RWPE2 (cell line): ENCODE data around the gene SLC1A7.

Experiments used
- ATAC-seq: fragments of 200-7000 bp; cut with Tn5 transposase; 3 replicates; pipeline ENCODE4 v1.9.1; 2021; ENCODE audit warnings: low read depth
- DNase-seq: peaks from one replicate; pipeline ENCODE4 v3.0.0-alpha.2; 2020; ENCODE audit warnings: low spot score
- H3K27ac ChIP-seq: fragments of 450-650 bp; 2 replicates; pipeline ENCODE4 v1.5.1; 2017; ENCODE audit warnings: mild to moderate bottlenecking; ENCODE audit not compliant: poor library complexity, severe bottlenecking
- H3K27me3 ChIP-seq: fragments of 250-450 bp; sonication (Bioruptor Pico); 2 replicates; pipeline ENCODE4 v1.5.1; 2021; ENCODE audit warnings: mild to moderate bottlenecking, moderate library complexity; ENCODE audit not compliant: insufficient read depth, poor library complexity, severe bottlenecking
- H3K36me3 ChIP-seq: fragments of 250-450 bp; sonication (Bioruptor Pico); 2 replicates; pipeline ENCODE4 v1.5.1; 2020; ENCODE audit warnings: low read depth, mild to moderate bottlenecking, moderate library complexity
- H3K4me1 ChIP-seq: fragments of 250-450 bp; sonication (Bioruptor Pico); 2 replicates; pipeline ENCODE4 v1.5.1; 2021; ENCODE audit warnings: mild to moderate bottlenecking, moderate library complexity; ENCODE audit not compliant: insufficient read depth, poor library complexity, severe bottlenecking
- H3K4me3 ChIP-seq: fragments of 250-450 bp; sonication (Bioruptor Pico); 2 replicates; pipeline ENCODE4 v1.5.1; 2021; ENCODE audit warnings: mild to moderate bottlenecking, moderate library complexity; ENCODE audit not compliant: severe bottlenecking
- H3K9me3 ChIP-seq: fragments of 250-450 bp; sonication (Bioruptor Pico); 2 replicates; pipeline ENCODE4 v1.5.1; 2021; ENCODE audit warnings: mild to moderate bottlenecking, moderate library complexity; ENCODE audit not compliant: severe bottlenecking
- CTCF ChIP-seq: fragments of 450-650 bp; IDR thresholded peaks from one replicate; pipeline ENCODE4 v1.5.1; 2017; ENCODE audit warnings: mild to moderate bottlenecking, moderate library complexity; ENCODE audit not compliant: poor library complexity, severe bottlenecking

SLC1A7 gene

GRCh38 chr1:53162621-53163020, 20.2 kb upstream of the SLC1A7 start:
- DNase-seq (no peak), ATAC-seq (no peak)
- no peaks in the 10 kb centered on the region for H3K4me1 ChIP-seq
- H3K27me3 ChIP-seq: no peaks in the 10 kb centered on the region
- H3K27ac ChIP-seq: no peak overlapping the region
- no peaks in the 10 kb centered on the region for H3K36me3 ChIP-seq
- H3K4me3 ChIP-seq: no peak overlapping the region
- TF ChIP-seq CTCF: no peak
- no peaks in the 10 kb centered on the region for H3K9me3 ChIP-seq

GRCh38 chr1:53160924-53161378, 18.5 kb upstream of the SLC1A7 start:
- DNase-seq (no peak), ATAC-seq (no peak)
- Histone ChIP-seq H3K4me1 (no peaks in the 10 kb centered on the region), H3K27me3 (no peaks in the 10 kb centered on the region), H3K9me3 (no peaks in the 10 kb centered on the region), H3K4me3 (no peak overlapping the region), H3K27ac (no peak overlapping the region), H3K36me3 (no peaks in the 10 kb centered on the region)
- no peak for TF ChIP-seq CTCF

- Histone ChIP-seq H3K27ac (no peak overlapping the region), H3K4me3 (no peak overlapping the region), H3K4me1 (no peaks in the 10 kb centered on the region), H3K9me3 (no peaks in the 10 kb centered on the region), H3K36me3 (no peaks in the 10 kb centered on the region), H3K27me3 (no peaks in the 10 kb centered on the region)
- ATAC-seq (no peak), DNase-seq (no peak)
- TF ChIP-seq CTCF: no peak
Measured at GRCh38 chr1:53158900-53159299, 16.5 kb upstream of the SLC1A7 start.

GRCh38 chr1:53156783-53157182, 14.3 kb upstream of the SLC1A7 start:
- ATAC-seq (no peak), DNase-seq (no peak)
- TF ChIP-seq CTCF: no peak
- Histone ChIP-seq H3K36me3 (no peaks in the 10 kb centered on the region), H3K4me1 (no peaks in the 10 kb centered on the region), H3K9me3 (no peaks in the 10 kb centered on the region), H3K27ac (no peak overlapping the region), H3K4me3 (no peak overlapping the region), H3K27me3 (no peaks in the 10 kb centered on the region)

- no peaks in the 10 kb centered on the region for H3K4me1 ChIP-seq
- DNase-seq (no peak), ATAC-seq (no peak)
- no peaks in the 10 kb centered on the region for H3K36me3 ChIP-seq
- no peaks in the 10 kb centered on the region for H3K27me3 ChIP-seq
- no peak overlapping the region for H3K27ac ChIP-seq
- no peak overlapping the region for H3K4me3 ChIP-seq
- no peaks in the 10 kb centered on the region for H3K9me3 ChIP-seq
- TF ChIP-seq CTCF: no peak
Measured at GRCh38 chr1:53155945-53156344, 13.5 kb upstream of the SLC1A7 start.
